Endothelial cell of umbilical vein (primary cell): Measurements from ENCODE around the gene TM2D1.

Experiments
- GATA2 ChIP-seq: IDR thresholded peaks from 2 replicates; pipeline ENCODE4 v1.7.0; 2011; ENCODE audit warnings: low read depth, mild to moderate bottlenecking, moderate library complexity, mixed read lengths, low read length; ENCODE audit not compliant: insufficient read length, insufficient read depth
- TF ChIP-seq, protein P1 (sequence below), 2 donors: IDR thresholded peaks; 1 replicate in 1 of 2; 2 replicates in 1 of 2; pipeline ENCODE4 v1.5.1; 2011; ENCODE audit warnings: low read length in 2 of 2, mild to moderate bottlenecking in 2 of 2, moderate library complexity in 2 of 2, control low read depth in 1 of 2, inconsistent platforms in 1 of 2, low read depth in 1 of 2; ENCODE audit not compliant: insufficient read depth in 1 of 2; ENCODE audit errors: extremely low read depth in 1 of 2

DNA sequence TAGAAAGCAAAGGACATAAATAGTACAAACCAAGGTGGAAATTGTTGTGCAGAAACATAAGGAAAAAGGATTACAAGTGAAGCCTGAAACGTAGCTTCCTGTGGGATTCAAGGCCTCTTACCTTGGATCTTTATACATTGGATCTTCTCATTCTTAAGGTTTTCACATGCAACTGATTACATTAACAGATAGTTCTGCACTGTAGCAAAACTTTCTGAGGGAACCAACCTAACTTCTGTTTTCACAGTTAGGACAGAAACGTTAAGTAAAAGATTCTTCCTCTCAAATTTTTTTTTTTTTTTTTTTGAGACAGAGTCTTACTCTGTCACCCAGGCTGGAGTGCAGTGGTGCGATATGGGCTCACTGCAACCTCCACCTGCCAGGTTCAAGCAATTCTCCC is 7.8 kb upstream of the TM2D1 start:
- TF ChIP-seq, protein P1, sequence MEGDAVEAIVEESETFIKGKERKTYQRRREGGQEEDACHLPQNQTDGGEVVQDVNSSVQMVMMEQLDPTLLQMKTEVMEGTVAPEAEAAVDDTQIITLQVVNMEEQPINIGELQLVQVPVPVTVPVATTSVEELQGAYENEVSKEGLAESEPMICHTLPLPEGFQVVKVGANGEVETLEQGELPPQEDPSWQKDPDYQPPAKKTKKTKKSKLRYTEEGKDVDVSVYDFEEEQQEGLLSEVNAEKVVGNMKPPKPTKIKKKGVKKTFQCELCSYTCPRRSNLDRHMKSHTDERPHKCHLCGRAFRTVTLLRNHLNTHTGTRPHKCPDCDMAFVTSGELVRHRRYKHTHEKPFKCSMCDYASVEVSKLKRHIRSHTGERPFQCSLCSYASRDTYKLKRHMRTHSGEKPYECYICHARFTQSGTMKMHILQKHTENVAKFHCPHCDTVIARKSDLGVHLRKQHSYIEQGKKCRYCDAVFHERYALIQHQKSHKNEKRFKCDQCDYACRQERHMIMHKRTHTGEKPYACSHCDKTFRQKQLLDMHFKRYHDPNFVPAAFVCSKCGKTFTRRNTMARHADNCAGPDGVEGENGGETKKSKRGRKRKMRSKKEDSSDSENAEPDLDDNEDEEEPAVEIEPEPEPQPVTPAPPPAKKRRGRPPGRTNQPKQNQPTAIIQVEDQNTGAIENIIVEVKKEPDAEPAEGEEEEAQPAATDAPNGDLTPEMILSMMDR (IDR thresholded peaks at IDR 0.05; ENCODE audit: extremely low read depth in 1 of 2, insufficient read depth in 1 of 2, low read depth in 1 of 2, low read length in 2 of 2) = no peak
- TF ChIP-seq GATA2 = no peak
